ENCODE data around the gene CHTOP. TPM values are rescaled to one million over a fixed set of nuclear protein-coding genes. Genes with fewer than 3 reads are reported as not detected.

Gene CHTOP
- total RNA-seq, 1 donor from 2014 or later = 51.9 TPM

DNA sequence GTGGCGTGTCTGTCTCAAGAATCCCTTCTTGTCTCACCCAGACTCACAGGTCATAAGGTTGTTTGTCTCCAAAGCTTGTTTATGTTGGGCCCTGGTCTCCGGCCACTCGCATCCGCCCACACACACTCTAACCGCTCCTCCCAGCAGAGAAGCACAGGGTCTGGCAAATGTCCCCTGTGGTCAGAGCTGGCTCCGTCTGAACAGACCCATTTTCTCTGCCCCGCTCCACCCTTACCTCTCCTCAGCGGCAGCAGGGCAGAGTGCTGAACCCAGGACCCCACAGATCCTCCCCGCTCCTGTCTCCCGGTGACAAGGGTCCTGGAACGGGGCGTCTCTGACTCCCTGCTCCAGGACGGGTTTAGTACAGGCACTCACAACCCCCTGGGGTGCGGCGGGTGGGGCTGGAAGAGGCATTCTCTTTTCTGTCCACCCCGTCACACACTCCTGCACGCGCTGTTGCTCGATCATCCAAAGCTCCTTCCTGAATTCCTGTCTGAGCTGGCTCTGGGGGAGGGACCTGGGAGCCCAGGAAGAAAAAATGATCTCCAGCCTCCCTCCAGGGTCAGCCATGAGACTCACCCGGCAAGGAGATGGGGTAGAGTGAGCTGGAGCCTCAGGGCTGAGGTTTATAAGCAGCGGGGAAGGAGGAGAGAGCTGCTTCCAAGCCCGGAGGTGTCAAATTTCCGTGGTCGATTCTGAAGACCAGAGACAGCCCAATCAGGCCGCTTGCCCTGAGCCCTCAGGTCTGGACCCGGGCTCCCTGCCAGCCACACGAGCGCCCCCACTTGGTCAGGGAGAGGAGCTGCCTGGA is 6.8 kb upstream of the CHTOP start, which contains the start of gene S100A13:
S100A13 (minus strand) TSS at position 602 of the 811 bp plus-strand sequence. CDS start 1,033 bp downstream, outside the sequence.
- H3K36me3 ChIP-seq (ENCODE audit: control insufficient read depth, insufficient read depth, low read length) = peaks cover 4% of the 10 kb centered on the region
- H3K4me3 ChIP-seq (ENCODE audit: low read depth, low read length) = peak within 1 kb of the TSS; percentile 50
- FAIRE-seq (no peak), DNase-seq (ENCODE audit: low read depth) (peak; percentile 84)
- TF ChIP-seq, protein P1, sequence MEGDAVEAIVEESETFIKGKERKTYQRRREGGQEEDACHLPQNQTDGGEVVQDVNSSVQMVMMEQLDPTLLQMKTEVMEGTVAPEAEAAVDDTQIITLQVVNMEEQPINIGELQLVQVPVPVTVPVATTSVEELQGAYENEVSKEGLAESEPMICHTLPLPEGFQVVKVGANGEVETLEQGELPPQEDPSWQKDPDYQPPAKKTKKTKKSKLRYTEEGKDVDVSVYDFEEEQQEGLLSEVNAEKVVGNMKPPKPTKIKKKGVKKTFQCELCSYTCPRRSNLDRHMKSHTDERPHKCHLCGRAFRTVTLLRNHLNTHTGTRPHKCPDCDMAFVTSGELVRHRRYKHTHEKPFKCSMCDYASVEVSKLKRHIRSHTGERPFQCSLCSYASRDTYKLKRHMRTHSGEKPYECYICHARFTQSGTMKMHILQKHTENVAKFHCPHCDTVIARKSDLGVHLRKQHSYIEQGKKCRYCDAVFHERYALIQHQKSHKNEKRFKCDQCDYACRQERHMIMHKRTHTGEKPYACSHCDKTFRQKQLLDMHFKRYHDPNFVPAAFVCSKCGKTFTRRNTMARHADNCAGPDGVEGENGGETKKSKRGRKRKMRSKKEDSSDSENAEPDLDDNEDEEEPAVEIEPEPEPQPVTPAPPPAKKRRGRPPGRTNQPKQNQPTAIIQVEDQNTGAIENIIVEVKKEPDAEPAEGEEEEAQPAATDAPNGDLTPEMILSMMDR (IDR thresholded peaks at IDR 0.05; ENCODE audit: insufficient read depth, low read length, severe bottlenecking) = peak; percentile 84
- no peaks in the 10 kb centered on the region for H3K27me3 ChIP-seq (ENCODE audit: control insufficient read depth, insufficient read depth, low read length)

DNA sequence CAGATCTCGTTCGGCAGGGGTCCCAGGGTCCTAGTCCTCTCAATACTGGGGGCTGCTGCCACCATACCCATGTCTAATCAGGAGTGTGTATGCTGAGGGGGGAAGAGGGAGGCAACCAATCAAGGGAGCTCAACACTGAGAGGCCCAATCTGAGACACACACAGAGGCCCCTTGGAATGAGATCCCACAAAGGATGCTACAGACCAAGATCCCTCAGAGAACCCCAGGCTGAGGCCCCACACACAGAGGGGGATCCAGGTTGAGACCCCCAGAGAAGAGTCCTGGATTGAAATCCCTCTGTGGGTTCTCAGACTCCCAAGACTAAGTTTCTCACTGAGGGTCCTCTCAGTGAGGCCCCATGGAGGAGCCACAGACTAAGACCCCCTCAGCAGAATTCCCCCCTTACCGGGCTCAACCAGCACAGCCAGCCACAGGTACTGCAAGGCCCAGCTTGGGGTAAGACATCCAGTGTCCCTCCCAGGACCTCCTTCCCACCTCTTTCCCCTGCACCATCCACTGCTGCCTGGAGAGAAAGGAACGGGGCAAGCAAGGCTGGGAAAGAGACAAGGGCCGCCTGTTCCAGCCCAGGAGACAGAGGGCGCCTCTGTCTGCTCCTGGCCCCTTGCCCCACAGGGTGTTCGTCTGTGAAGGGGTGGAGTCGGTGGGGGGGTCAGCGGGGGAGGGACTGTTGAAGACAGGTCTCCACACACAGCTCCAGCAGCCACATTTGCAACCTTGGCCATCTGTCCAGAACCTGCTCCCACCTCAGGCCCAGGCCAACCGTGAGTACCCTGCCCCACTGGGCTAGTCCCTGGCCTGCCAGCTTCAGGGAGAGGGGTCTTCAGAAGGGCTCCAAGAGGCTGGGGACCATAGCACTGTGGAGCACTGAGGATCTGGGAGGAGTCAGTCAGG is 5.9 kb upstream of the CHTOP start, which contains the start of gene S100A1:
S100A1 (plus strand) TSS at position 720 of the 912 bp plus-strand sequence. CDS start 2,088 bp downstream, outside the sequence.
- FAIRE-seq (no peak), DNase-seq (ENCODE audit: low read depth) (no peak)
- H3K36me3 ChIP-seq (ENCODE audit: control insufficient read depth, insufficient read depth, low read length) = peaks cover 4% of the 10 kb centered on the region
- no peaks in the 10 kb centered on the region for H3K27me3 ChIP-seq (ENCODE audit: control insufficient read depth, insufficient read depth, low read length)
- peak within 1 kb of the TSS; percentile 50 for H3K4me3 ChIP-seq (ENCODE audit: low read depth, low read length)
- TF ChIP-seq, protein P1 (IDR thresholded peaks at IDR 0.05; ENCODE audit: insufficient read depth, low read length, severe bottlenecking) = no peak

DNA sequence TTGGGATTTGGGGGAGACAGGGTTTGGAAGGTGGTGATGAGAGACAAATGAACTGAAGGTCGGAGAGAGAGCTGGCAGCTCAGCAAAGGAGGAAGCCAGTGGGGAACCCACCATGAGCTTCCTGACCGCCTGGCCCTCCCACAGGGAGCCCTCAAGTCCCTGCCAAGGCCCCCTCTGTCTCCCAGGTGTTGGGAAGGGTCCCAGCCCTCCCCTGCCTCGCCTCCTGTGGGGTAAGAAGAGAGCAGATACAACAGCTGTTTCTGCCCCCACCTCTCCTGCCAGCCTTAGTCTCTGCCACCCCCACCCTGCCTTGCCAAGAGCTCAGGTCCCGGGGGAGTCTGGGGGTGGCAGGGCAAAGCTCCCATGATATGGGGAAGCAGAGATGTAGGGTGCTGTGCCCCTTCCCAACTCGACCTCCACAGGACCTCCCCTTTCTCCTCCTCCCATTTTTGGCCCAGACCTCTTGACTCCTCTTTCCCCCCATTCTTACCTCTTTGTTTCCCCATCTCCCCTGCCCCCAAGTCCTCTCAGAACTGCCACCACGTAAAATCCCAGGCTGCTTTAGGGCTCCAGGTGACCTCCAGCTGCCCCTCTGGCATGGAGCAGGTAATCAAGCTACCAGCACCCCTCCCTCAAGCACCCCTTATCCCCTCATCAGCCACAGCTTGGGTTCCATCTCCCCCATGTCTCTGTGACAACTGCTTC is 5.1 kb upstream of the CHTOP start:
- Histone ChIP-seq H3K27me3 (ENCODE audit: control insufficient read depth, insufficient read depth, low read length) (no peaks in the 10 kb centered on the region), H3K4me3 (ENCODE audit: low read depth, low read length) (no peak overlapping the region), H3K36me3 (ENCODE audit: control insufficient read depth, insufficient read depth, low read length) (peaks cover 4% of the 10 kb centered on the region)
- TF ChIP-seq, protein P1 (IDR thresholded peaks at IDR 0.05; ENCODE audit: insufficient read depth, low read length, severe bottlenecking) = no peak
- DNase-seq (ENCODE audit: low read depth) (no peak), FAIRE-seq (no peak)

DNA sequence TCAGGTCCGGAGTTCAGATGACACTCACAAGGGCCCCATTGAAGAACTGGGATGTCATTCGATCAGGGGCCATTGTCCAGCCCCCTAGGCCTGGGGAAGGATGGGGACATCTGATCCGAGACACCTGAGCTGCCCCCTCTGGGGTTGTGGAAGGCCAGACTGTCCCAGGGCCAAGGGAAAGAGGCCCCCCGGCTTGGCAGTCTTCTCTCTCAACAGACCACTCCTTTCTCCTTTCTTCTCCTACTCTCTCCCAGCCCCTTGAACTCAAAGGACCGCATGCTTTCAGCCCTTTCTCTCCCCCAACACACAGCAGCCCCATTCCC is 4.6 kb upstream of the CHTOP start:
- TF ChIP-seq, protein P1 (IDR thresholded peaks at IDR 0.05; ENCODE audit: insufficient read depth, low read length, severe bottlenecking) = no peak
- no peaks in the 10 kb centered on the region for H3K27me3 ChIP-seq (ENCODE audit: control insufficient read depth, insufficient read depth, low read length)
- H3K36me3 ChIP-seq (ENCODE audit: control insufficient read depth, insufficient read depth, low read length) = peaks cover 2% of the 10 kb centered on the region
- FAIRE-seq (no peak), DNase-seq (ENCODE audit: low read depth) (no peak)
- no peak overlapping the region for H3K4me3 ChIP-seq (ENCODE audit: low read depth, low read length)

DNA sequence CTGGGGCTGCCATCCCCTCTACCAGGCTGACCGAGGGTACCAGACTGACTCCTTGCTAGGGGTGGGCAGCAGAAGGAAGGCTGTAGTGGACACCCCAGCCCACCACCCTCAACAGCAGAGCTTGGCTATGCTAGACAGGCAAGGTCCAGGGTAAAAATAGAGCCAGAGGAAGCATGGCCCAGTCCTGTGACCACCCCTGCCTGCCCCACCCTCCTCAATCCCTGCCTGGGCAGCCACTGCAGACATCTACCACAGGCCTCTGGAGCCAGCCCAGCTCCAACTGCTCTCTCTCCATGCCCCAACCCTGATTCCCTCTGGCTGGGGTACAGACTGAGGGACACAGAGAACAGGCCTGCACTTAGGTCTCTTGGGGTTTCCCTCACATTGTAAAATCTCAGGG is 3.9 kb upstream of the CHTOP start:
- H3K27me3 ChIP-seq (ENCODE audit: control insufficient read depth, insufficient read depth, low read length) = no peaks in the 10 kb centered on the region
- TF ChIP-seq, protein P1 (IDR thresholded peaks at IDR 0.05; ENCODE audit: insufficient read depth, low read length, severe bottlenecking) = no peak
- no peak overlapping the region for H3K4me3 ChIP-seq (ENCODE audit: low read depth, low read length)
- DNase-seq (ENCODE audit: low read depth) (no peak), FAIRE-seq (no peak)
- peaks cover 2% of the 10 kb centered on the region for H3K36me3 ChIP-seq (ENCODE audit: control insufficient read depth, insufficient read depth, low read length)

All from bronchial epithelial cell (primary cell).